Measurements from ENCODE around the gene TIMM22. TPM values are rescaled to one million over a fixed set of nuclear protein-coding genes. Genes with fewer than 3 reads are reported as not detected.
"Not testable (repeated sequence)": the region's sequence is repeated elsewhere in the genome, so short reads cannot be mapped to it uniquely, and the experiment has no call there.

TIMM22 gene
- total and polyA plus RNA-seq, 2 donors from 2014 or later: 14.6 to 17.3 TPM

GRCh38 chr17:988561-988960 lies 8.4 kb upstream of the TIMM22 start:
- H3K4me3 ChIP-seq (ENCODE audit: low read length in 3 of 3): no peak overlapping the region
- no peak for FAIRE-seq
- H3K9ac ChIP-seq (ENCODE audit: low read length in 3 of 3): no peak overlapping the region
- no peak overlapping the region for H3K27ac ChIP-seq (ENCODE audit: low read depth in 2 of 2, low read length in 2 of 2)
- no peaks in the 10 kb centered on the region for H3K4me1 ChIP-seq (ENCODE audit: control insufficient read depth in 2 of 3, insufficient read depth in 2 of 3, low read depth in 1 of 3, low read length in 3 of 3)
- H3K27me3 ChIP-seq (ENCODE audit: control insufficient read depth, insufficient read depth, low read length): no peaks in the 10 kb centered on the region
- intact Hi-C loops (cut with DNase I): loop anchor here (10.0 kb wide), 2 partner anchors 114 to 194 kb away; no protein-coding TSS in a partner anchor
- no peaks in the 10 kb centered on the region for H3K36me3 ChIP-seq (ENCODE audit: control insufficient read depth in 2 of 3, insufficient read depth in 3 of 3, low read length in 3 of 3)
- no peaks in the 10 kb centered on the region for H3K9me3 ChIP-seq (ENCODE audit: control insufficient read depth in 2 of 3, insufficient read depth in 1 of 3, low read length in 3 of 3)
- DNase-seq: peak in 1 of 5 donors; percentile 12
- no peak for TF ChIP-seq CTCF (IDR thresholded peaks at IDR 0.05; ENCODE audit: borderline replicate concordance, extremely low read depth, insufficient read depth)

GRCh38 chr17:992933-993332 lies 4.0 kb upstream of the TIMM22 start:
- H3K36me3 ChIP-seq (ENCODE audit: control insufficient read depth in 2 of 3, insufficient read depth in 3 of 3, low read length in 3 of 3): no peaks in the 10 kb centered on the region
- H3K4me1 ChIP-seq (ENCODE audit: control insufficient read depth in 2 of 3, insufficient read depth in 2 of 3, low read depth in 1 of 3, low read length in 3 of 3): peaks cover 0 to 5% (median 3%) of the 10 kb centered on the region in 3 donors
- no peak overlapping the region for H3K9ac ChIP-seq (ENCODE audit: low read length in 3 of 3)
- no peak overlapping the region for H3K4me3 ChIP-seq (ENCODE audit: low read length in 3 of 3)
- H3K27ac ChIP-seq (ENCODE audit: low read depth in 2 of 2, low read length in 2 of 2): no peak overlapping the region
- DNase-seq (peak in 2 of 5 donors; percentile 41 to 45), FAIRE-seq (no peak)
- TF ChIP-seq CTCF (IDR thresholded peaks at IDR 0.05; ENCODE audit: borderline replicate concordance, extremely low read depth, insufficient read depth): no peak
- no peaks in the 10 kb centered on the region for H3K27me3 ChIP-seq (ENCODE audit: control insufficient read depth, insufficient read depth, low read length)
- intact Hi-C loops (cut with DNase I): no loop called here
- H3K9me3 ChIP-seq (ENCODE audit: control insufficient read depth in 2 of 3, insufficient read depth in 1 of 3, low read length in 3 of 3): no peaks in the 10 kb centered on the region

- H3K4me3 ChIP-seq (ENCODE audit: low read length in 3 of 3); H3K27ac ChIP-seq (ENCODE audit: low read depth in 2 of 2, low read length in 2 of 2); H3K9me3 ChIP-seq (ENCODE audit: control insufficient read depth in 2 of 3, insufficient read depth in 1 of 3, low read length in 3 of 3); H3K27me3 ChIP-seq (ENCODE audit: control insufficient read depth, insufficient read depth, low read length); intact Hi-C loops (cut with DNase I); H3K9ac ChIP-seq (ENCODE audit: low read length in 3 of 3); FAIRE-seq; H3K36me3 ChIP-seq (ENCODE audit: control insufficient read depth in 2 of 3, insufficient read depth in 3 of 3, low read length in 3 of 3): not testable (repeated sequence)
- peak in 1 of 5 donors; percentile 83 for DNase-seq
- H3K4me1 ChIP-seq (ENCODE audit: control insufficient read depth in 2 of 3, insufficient read depth in 2 of 3, low read depth in 1 of 3, low read length in 3 of 3): peaks cover 0 to 12% (median 7%) of the 10 kb centered on the region in 3 donors
Measured at GRCh38 chr17:995324-995723, 1.6 kb upstream of the TIMM22 start.

- Histone ChIP-seq H3K4me3 (ENCODE audit: low read length in 3 of 3) (peak overlapping the region; percentile 1 to 97 (median 95)), H3K27ac (ENCODE audit: low read depth in 2 of 2, low read length in 2 of 2) (no peak overlapping the region)
- peak in 2 of 5 donors; percentile 7 to 35 for DNase-seq
Measured at GRCh38 chr17:998111-998510, 1.2 kb downstream of the TIMM22 start.

More at GRCh38 chr17:998111-998510, 1.2 kb downstream of the TIMM22 start:
- no peak for TF ChIP-seq CTCF (IDR thresholded peaks at IDR 0.05; ENCODE audit: borderline replicate concordance, extremely low read depth, insufficient read depth)
- H3K27me3 ChIP-seq (ENCODE audit: control insufficient read depth, insufficient read depth, low read length): no peaks in the 10 kb centered on the region
- no peak for FAIRE-seq
- peaks cover 6 to 29% (median 7%) of the 10 kb centered on the region in 3 donors for H3K36me3 ChIP-seq (ENCODE audit: control insufficient read depth in 2 of 3, insufficient read depth in 3 of 3, low read length in 3 of 3)
- H3K9ac ChIP-seq (ENCODE audit: low read length in 3 of 3): peak overlapping the region in 2 of 3 donors; percentile 28 to 97
- intact Hi-C loops (cut with DNase I): no loop called here
- H3K9me3 ChIP-seq (ENCODE audit: control insufficient read depth in 2 of 3, insufficient read depth in 1 of 3, low read length in 3 of 3): no peaks in the 10 kb centered on the region
- peaks cover 0 to 23% (median 21%) of the 10 kb centered on the region in 3 donors for H3K4me1 ChIP-seq (ENCODE audit: control insufficient read depth in 2 of 3, insufficient read depth in 2 of 3, low read depth in 1 of 3, low read length in 3 of 3)

Measured in kidney (tissue), 14 donors.